ENCODE results near the gene TTC28. TPM values are rescaled to one million over a fixed set of nuclear protein-coding genes. Genes with fewer than 3 reads are reported as not detected.

The TTC28 gene
- polyA plus RNA-seq, 1 donor from 2014 or later = 14.8 TPM

- Histone ChIP-seq H3K79me2 (replicated peaks; ENCODE audit: insufficient read depth, low read length) (no peaks in the 10 kb centered on the region), H3K36me3 (ENCODE audit: insufficient read depth, low read length) (no peaks in the 10 kb centered on the region), H3K9ac (ENCODE audit: low read length) (no peak overlapping the region), H3K27me3 (ENCODE audit: insufficient read depth, low read depth, low read length) (no peaks in the 10 kb centered on the region), H3K4me3 (ENCODE audit: low read length) (no peak overlapping the region), H3K4me2 (ENCODE audit: low read length) (no peak overlapping the region), H3K27ac (ENCODE audit: low read length) (no peak overlapping the region), H4K20me1 (ENCODE audit: insufficient read depth) (no peaks in the 10 kb centered on the region), H3F3A (ENCODE audit: insufficient read depth, low read length, poor library complexity, severe bottlenecking) (no peaks in the 10 kb centered on the region), H3K9me3 (ENCODE audit: low read length) (no peaks in the 10 kb centered on the region), H3K9me2 (ENCODE audit: insufficient read depth, low read length) (no peaks in the 10 kb centered on the region), H2AFZ (ENCODE audit: low read depth, low read length) (no peak overlapping the region)
- TF ChIP-seq SMC3 (conservative IDR thresholded peaks at IDR 0.05; ENCODE audit: poor library complexity) = no peak
Measured at GRCh38 chr22:28241656-28242290, 437.9 kb downstream of the TTC28 start.

- H3F3A ChIP-seq (ENCODE audit: insufficient read depth, low read length, poor library complexity, severe bottlenecking) = no peaks in the 10 kb centered on the region
- no peak overlapping the region for H3K4me2 ChIP-seq (ENCODE audit: low read length)
- no peaks in the 10 kb centered on the region for H3K9me2 ChIP-seq (ENCODE audit: insufficient read depth, low read length)
- no peaks in the 10 kb centered on the region for H3K27me3 ChIP-seq (ENCODE audit: insufficient read depth, low read depth, low read length)
- no peaks in the 10 kb centered on the region for H4K20me1 ChIP-seq (ENCODE audit: insufficient read depth)
- no peak overlapping the region for H2AFZ ChIP-seq (ENCODE audit: low read depth, low read length)
- no peaks in the 10 kb centered on the region for H3K79me2 ChIP-seq (replicated peaks; ENCODE audit: insufficient read depth, low read length)
- H3K9me3 ChIP-seq (ENCODE audit: low read length) = no peaks in the 10 kb centered on the region
- H3K27ac ChIP-seq (ENCODE audit: low read length) = no peak overlapping the region
- no peaks in the 10 kb centered on the region for H3K36me3 ChIP-seq (ENCODE audit: insufficient read depth, low read length)
- H3K9ac ChIP-seq (ENCODE audit: low read length) = no peak overlapping the region
- no peak for TF ChIP-seq REST (IDR thresholded peaks at IDR 0.05; ENCODE audit: borderline replicate concordance)
- TF ChIP-seq SMC3 (conservative IDR thresholded peaks at IDR 0.05; ENCODE audit: poor library complexity) = no peak
- no peak for TF ChIP-seq TAF1 (IDR thresholded peaks at IDR 0.05; ENCODE audit: low read depth)
- TF ChIP-seq EP300 (conservative IDR thresholded peaks at IDR 0.05; ENCODE audit: poor library complexity, severe bottlenecking) = no peak
- no peak overlapping the region for H3K4me3 ChIP-seq (ENCODE audit: low read length)
Measured at GRCh38 chr22:28239941-28240340, 439.7 kb downstream of the TTC28 start.

GRCh38 chr22:28237783-28238182, 441.9 kb downstream of the TTC28 start:
- H3K79me2 ChIP-seq (replicated peaks; ENCODE audit: insufficient read depth, low read length) = no peaks in the 10 kb centered on the region
- H3K4me3 ChIP-seq (ENCODE audit: low read length) = no peak overlapping the region
- H3K4me2 ChIP-seq (ENCODE audit: low read length) = no peak overlapping the region
- no peak overlapping the region for H3K27ac ChIP-seq (ENCODE audit: low read length)
- H4K20me1 ChIP-seq (ENCODE audit: insufficient read depth) = no peaks in the 10 kb centered on the region
- H3K36me3 ChIP-seq (ENCODE audit: insufficient read depth, low read length) = no peaks in the 10 kb centered on the region
- TF ChIP-seq TAF1 (IDR thresholded peaks at IDR 0.05; ENCODE audit: low read depth) (no peak), POLR2AphosphoS5 (IDR thresholded peaks at IDR 0.05) (no peak)
- H3K9me3 ChIP-seq (ENCODE audit: low read length) = no peaks in the 10 kb centered on the region
- no peaks in the 10 kb centered on the region for H3K27me3 ChIP-seq (ENCODE audit: insufficient read depth, low read depth, low read length)
- no peaks in the 10 kb centered on the region for H3F3A ChIP-seq (ENCODE audit: insufficient read depth, low read length, poor library complexity, severe bottlenecking)
- H2AFZ ChIP-seq (ENCODE audit: low read depth, low read length) = no peak overlapping the region
- no peak overlapping the region for H3K9ac ChIP-seq (ENCODE audit: low read length)
- no peaks in the 10 kb centered on the region for H3K9me2 ChIP-seq (ENCODE audit: insufficient read depth, low read length)

GRCh38 chr22:28237112-28237511, 442.5 kb downstream of the TTC28 start:
- no peaks in the 10 kb centered on the region for H3K27me3 ChIP-seq (ENCODE audit: insufficient read depth, low read depth, low read length)
- no peak overlapping the region for H3K4me3 ChIP-seq (ENCODE audit: low read length)
- H4K20me1 ChIP-seq (ENCODE audit: insufficient read depth) = no peaks in the 10 kb centered on the region
- H3K9me3 ChIP-seq (ENCODE audit: low read length) = no peaks in the 10 kb centered on the region
- H3K27ac ChIP-seq (ENCODE audit: low read length) = no peak overlapping the region
- H3K4me2 ChIP-seq (ENCODE audit: low read length) = no peak overlapping the region
- no peaks in the 10 kb centered on the region for H3F3A ChIP-seq (ENCODE audit: insufficient read depth, low read length, poor library complexity, severe bottlenecking)
- H3K36me3 ChIP-seq (ENCODE audit: insufficient read depth, low read length) = no peaks in the 10 kb centered on the region
- no peak overlapping the region for H2AFZ ChIP-seq (ENCODE audit: low read depth, low read length)
- no peaks in the 10 kb centered on the region for H3K79me2 ChIP-seq (replicated peaks; ENCODE audit: insufficient read depth, low read length)
- H3K9me2 ChIP-seq (ENCODE audit: insufficient read depth, low read length) = no peaks in the 10 kb centered on the region
- no peak overlapping the region for H3K9ac ChIP-seq (ENCODE audit: low read length)
- TF ChIP-seq EP300 (conservative IDR thresholded peaks at IDR 0.05; ENCODE audit: poor library complexity, severe bottlenecking) = no peak
- TF ChIP-seq POLR2AphosphoS5 (IDR thresholded peaks at IDR 0.05) = no peak
- no peak for TF ChIP-seq SMC3 (conservative IDR thresholded peaks at IDR 0.05; ENCODE audit: poor library complexity)
- TF ChIP-seq REST (IDR thresholded peaks at IDR 0.05; ENCODE audit: borderline replicate concordance) = no peak
- no peak for TF ChIP-seq CTCF (IDR thresholded peaks at IDR 0.05; ENCODE audit: poor library complexity, severe bottlenecking)
- TF ChIP-seq MXI1 (conservative IDR thresholded peaks at IDR 0.05; ENCODE audit: poor library complexity, severe bottlenecking) = no peak
- no peak for TF ChIP-seq EZH2 (IDR thresholded peaks at IDR 0.05; ENCODE audit: borderline replicate concordance, insufficient read depth, low read length, poor library complexity, severe bottlenecking)
- no peak for TF ChIP-seq RAD21 (conservative IDR thresholded peaks at IDR 0.05)

Data from neural cell (in vitro differentiated cells).